Neural cell (in vitro differentiated cells): ENCODE results near the gene KCNS3.

ENCODE experiments used
- EP300 ChIP-seq: fragments of 450-650 bp; conservative IDR thresholded peaks from 2 replicates; pipeline ENCODE4 v1.6.1; 2014; ENCODE audit warnings: antibody characterized with exemption, mild to moderate bottlenecking, moderate library complexity; ENCODE audit not compliant: poor library complexity, severe bottlenecking
- EZH2 ChIP-seq: fragments of 200-600, 300-800 bp; shearing (Covaris generic), sonication (generic); IDR thresholded peaks from 2 replicates; pipeline ENCODE4 v1.6.1; 2014; ENCODE audit warnings: antibody characterized with exemption, low read length, borderline replicate concordance, mild to moderate bottlenecking; ENCODE audit not compliant: insufficient read depth, poor library complexity, severe bottlenecking
- POLR2AphosphoS5 ChIP-seq: IDR thresholded peaks from 2 replicates; pipeline ENCODE4 v1.6.1; 2012
- TAF1 ChIP-seq: IDR thresholded peaks from 2 replicates; pipeline ENCODE4 v1.6.1; 2012; ENCODE audit warnings: low read depth
- TF ChIP-seq, protein P1 (sequence below): fragments of 450-650 bp; IDR thresholded peaks from 2 replicates; pipeline ENCODE4 v1.5.1; 2014; ENCODE audit warnings: antibody characterized with exemption, mild to moderate bottlenecking, moderate library complexity; ENCODE audit not compliant: poor library complexity, severe bottlenecking
- TF ChIP-seq, protein P2 (sequence below): IDR thresholded peaks from 2 replicates; pipeline ENCODE4 v1.6.1; 2012; ENCODE audit warnings: borderline replicate concordance

DNA sequence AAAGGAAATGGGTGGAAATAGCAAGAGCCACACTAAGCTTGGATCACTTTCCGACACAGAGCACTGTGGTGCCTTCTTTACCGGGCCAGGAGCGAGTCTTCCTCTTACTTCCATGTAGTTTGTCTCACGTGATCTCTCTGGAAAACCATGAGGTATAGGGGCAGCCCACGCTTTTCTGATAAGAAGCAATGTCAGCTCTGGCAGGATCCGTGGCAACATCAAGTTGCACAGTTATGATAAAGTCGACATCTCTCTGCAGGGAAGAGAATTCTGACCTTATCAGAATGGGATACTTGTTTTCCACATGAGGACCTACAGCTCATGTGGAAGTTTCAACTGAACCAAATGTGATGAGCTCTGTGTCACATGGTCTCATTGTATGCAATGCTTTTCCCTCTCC, 32.7 kb upstream of the KCNS3 start:
- TF ChIP-seq, protein P1, sequence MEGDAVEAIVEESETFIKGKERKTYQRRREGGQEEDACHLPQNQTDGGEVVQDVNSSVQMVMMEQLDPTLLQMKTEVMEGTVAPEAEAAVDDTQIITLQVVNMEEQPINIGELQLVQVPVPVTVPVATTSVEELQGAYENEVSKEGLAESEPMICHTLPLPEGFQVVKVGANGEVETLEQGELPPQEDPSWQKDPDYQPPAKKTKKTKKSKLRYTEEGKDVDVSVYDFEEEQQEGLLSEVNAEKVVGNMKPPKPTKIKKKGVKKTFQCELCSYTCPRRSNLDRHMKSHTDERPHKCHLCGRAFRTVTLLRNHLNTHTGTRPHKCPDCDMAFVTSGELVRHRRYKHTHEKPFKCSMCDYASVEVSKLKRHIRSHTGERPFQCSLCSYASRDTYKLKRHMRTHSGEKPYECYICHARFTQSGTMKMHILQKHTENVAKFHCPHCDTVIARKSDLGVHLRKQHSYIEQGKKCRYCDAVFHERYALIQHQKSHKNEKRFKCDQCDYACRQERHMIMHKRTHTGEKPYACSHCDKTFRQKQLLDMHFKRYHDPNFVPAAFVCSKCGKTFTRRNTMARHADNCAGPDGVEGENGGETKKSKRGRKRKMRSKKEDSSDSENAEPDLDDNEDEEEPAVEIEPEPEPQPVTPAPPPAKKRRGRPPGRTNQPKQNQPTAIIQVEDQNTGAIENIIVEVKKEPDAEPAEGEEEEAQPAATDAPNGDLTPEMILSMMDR: no peak
- TF ChIP-seq TAF1 (no peak), EP300 (no peak), POLR2AphosphoS5 (no peak), EZH2 (no peak)
- TF ChIP-seq, protein P2, sequence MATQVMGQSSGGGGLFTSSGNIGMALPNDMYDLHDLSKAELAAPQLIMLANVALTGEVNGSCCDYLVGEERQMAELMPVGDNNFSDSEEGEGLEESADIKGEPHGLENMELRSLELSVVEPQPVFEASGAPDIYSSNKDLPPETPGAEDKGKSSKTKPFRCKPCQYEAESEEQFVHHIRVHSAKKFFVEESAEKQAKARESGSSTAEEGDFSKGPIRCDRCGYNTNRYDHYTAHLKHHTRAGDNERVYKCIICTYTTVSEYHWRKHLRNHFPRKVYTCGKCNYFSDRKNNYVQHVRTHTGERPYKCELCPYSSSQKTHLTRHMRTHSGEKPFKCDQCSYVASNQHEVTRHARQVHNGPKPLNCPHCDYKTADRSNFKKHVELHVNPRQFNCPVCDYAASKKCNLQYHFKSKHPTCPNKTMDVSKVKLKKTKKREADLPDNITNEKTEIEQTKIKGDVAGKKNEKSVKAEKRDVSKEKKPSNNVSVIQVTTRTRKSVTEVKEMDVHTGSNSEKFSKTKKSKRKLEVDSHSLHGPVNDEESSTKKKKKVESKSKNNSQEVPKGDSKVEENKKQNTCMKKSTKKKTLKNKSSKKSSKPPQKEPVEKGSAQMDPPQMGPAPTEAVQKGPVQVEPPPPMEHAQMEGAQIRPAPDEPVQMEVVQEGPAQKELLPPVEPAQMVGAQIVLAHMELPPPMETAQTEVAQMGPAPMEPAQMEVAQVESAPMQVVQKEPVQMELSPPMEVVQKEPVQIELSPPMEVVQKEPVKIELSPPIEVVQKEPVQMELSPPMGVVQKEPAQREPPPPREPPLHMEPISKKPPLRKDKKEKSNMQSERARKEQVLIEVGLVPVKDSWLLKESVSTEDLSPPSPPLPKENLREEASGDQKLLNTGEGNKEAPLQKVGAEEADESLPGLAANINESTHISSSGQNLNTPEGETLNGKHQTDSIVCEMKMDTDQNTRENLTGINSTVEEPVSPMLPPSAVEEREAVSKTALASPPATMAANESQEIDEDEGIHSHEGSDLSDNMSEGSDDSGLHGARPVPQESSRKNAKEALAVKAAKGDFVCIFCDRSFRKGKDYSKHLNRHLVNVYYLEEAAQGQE: no peak
